Left lung (tissue), 10 donors: ENCODE data around the gene GPR78. TPM values are rescaled to one million over a fixed set of nuclear protein-coding genes. Genes with fewer than 3 reads are reported as not detected.

Source experiments
- ATAC-seq: fragments of 200-7000 bp; cut with Tn5 transposase; one replicate; pipeline ENCODE4 v1.9.1; 2020; ENCODE audit warnings: moderate library complexity
- DNase-seq, 4 donors: peaks; one replicate each; pipeline ENCODE4 v3.0.0-alpha.2; 2013 to 2020
- H3K27ac ChIP-seq, 2 donors: fragments of 200-600 bp; sonication (generic) in 1 of 2; one replicate each; pipeline versions ENCODE4 v1.5.0 to v1.8.0; 2020 to 2021
- H3K27me3 ChIP-seq, 2 donors: fragments of 200-600 bp; sonication (generic) in 1 of 2; one replicate each; pipeline versions ENCODE4 v1.5.0 to v1.8.0; 2020 to 2021
- H3K36me3 ChIP-seq, 2 donors: fragments of 200-600 bp; sonication (generic) in 1 of 2; one replicate each; pipeline versions ENCODE4 v1.5.0 to v1.8.0; 2020 to 2021
- H3K4me1 ChIP-seq, 2 donors: fragments of 200-600 bp; one replicate each; pipeline ENCODE4 v1.8.0; 2021
- H3K4me3 ChIP-seq, 2 donors: fragments of 200-600 bp; sonication (generic) in 1 of 2; one replicate each; pipeline versions ENCODE4 v1.5.0 to v1.8.0; 2020 to 2021; ENCODE audit warnings: mild to moderate bottlenecking in 1 of 2
- H3K9me3 ChIP-seq, 2 donors: fragments of 200-600 bp; sonication (generic) in 1 of 2; one replicate each; pipeline versions ENCODE4 v1.5.0 to v1.8.0; 2020 to 2021
- intact Hi-C, 2 donors: fragments of 100-400 bp; cut with DNase I; formaldehyde crosslinking; loops; one replicate each; pipeline versions ENCODE4 v1.11.2 to v1.14.2; 2022
- polyA plus RNA-seq, 6 donors: library from polyadenylated mRNA; unstranded; fragments of 120-200 nt; gene quantifications; one replicate each; pipeline ENCODE4 v1.2.1, GENCODE V29; 2013; ENCODE audit not compliant: insufficient read length in 6 of 6
- total RNA-seq, 2 donors: library from RNA; stranded (reverse); fragmentation: NEBNext Ultra II Directional; extraction: Animal tissue kit (Norgen Biotek cat#: 25700); gene quantifications; one replicate each; pipeline ENCODE4 v1.2.1, GENCODE V29; 2021
- TF ChIP-seq, protein P1 (sequence below), 2 donors: fragments of 200-600 bp; sonication (generic) in 1 of 2; IDR thresholded peaks; one replicate each; pipeline versions ENCODE4 v1.5.0 to v1.8.0; 2021; ENCODE audit warnings: antibody characterized with exemption in 2 of 2
- donor health status: DM: no; HTN: yes; CAD: no.
- donor health status: DM: no; HTN: no; CAD: no.

The GPR78 gene
- total and polyA plus RNA-seq, 8 donors: 0.07 to 0.67 (median 0.11) TPM

- no peaks in the 10 kb centered on the region for H3K36me3 ChIP-seq
- intact Hi-C loops: loop anchor here in 1 of 2 donors (10.0 kb wide), 1 partner anchor 65 kb away; no protein-coding TSS in a partner anchor
- H3K27me3 ChIP-seq: no peaks in the 10 kb centered on the region
- no peak for DNase-seq
- TF ChIP-seq, protein P1, sequence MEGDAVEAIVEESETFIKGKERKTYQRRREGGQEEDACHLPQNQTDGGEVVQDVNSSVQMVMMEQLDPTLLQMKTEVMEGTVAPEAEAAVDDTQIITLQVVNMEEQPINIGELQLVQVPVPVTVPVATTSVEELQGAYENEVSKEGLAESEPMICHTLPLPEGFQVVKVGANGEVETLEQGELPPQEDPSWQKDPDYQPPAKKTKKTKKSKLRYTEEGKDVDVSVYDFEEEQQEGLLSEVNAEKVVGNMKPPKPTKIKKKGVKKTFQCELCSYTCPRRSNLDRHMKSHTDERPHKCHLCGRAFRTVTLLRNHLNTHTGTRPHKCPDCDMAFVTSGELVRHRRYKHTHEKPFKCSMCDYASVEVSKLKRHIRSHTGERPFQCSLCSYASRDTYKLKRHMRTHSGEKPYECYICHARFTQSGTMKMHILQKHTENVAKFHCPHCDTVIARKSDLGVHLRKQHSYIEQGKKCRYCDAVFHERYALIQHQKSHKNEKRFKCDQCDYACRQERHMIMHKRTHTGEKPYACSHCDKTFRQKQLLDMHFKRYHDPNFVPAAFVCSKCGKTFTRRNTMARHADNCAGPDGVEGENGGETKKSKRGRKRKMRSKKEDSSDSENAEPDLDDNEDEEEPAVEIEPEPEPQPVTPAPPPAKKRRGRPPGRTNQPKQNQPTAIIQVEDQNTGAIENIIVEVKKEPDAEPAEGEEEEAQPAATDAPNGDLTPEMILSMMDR (IDR thresholded peaks at IDR 0.05): no peak
- peaks cover 10 to 22% of the 10 kb centered on the region in 2 donors for H3K4me1 ChIP-seq
- no peak for ATAC-seq
- H3K4me3 ChIP-seq: no peak overlapping the region
- no peak overlapping the region for H3K27ac ChIP-seq
- no peaks in the 10 kb centered on the region for H3K9me3 ChIP-seq
These were observed 40.5 kb upstream of the GPR78 start for GRCh38 chr4:8539661-8540060.

GRCh38 chr4:8540072-8540471 lies 40.1 kb upstream of the GPR78 start:
- Histone ChIP-seq H3K36me3 (no peaks in the 10 kb centered on the region), H3K4me1 (peaks cover 9 to 21% of the 10 kb centered on the region in 2 donors), H3K9me3 (no peaks in the 10 kb centered on the region), H3K27ac (no peak overlapping the region), H3K27me3 (no peaks in the 10 kb centered on the region), H3K4me3 (no peak overlapping the region)
- DNase-seq (peak in 2 of 4 donors; percentile 6 to 61), ATAC-seq (no peak)
- TF ChIP-seq, protein P1 (IDR thresholded peaks at IDR 0.05): no peak
- intact Hi-C loops: loop anchor here in 1 of 2 donors (10.0 kb wide), 1 partner anchor 65 kb away; no protein-coding TSS in a partner anchor

DNA sequence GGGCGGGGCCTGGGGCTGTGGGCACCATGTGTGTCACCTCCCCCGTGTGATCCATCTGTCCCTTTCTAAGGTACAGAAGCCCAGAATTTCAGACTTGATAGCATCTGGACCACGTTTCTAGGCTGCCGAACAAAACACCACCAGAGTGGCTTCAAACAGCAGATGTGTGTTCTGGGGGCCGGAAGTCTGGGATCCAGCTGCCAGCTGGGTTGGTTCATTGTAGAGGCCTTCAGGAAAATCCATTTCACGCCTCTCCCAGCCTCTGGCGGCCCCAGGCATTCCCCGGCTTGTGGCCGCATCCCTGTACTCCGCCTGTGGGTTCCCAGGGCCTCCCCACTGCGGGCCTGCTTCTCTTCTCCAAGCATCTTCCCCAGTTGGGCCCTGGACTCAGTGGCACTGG lies 39.6 kb upstream of the GPR78 start:
- H3K27me3 ChIP-seq: no peaks in the 10 kb centered on the region
- H3K27ac ChIP-seq: no peak overlapping the region
- H3K4me1 ChIP-seq: peaks cover 9 to 21% of the 10 kb centered on the region in 2 donors
- TF ChIP-seq, protein P1 (IDR thresholded peaks at IDR 0.05): no peak
- intact Hi-C loops: loop anchor here in 1 of 2 donors (10.0 kb wide), 1 partner anchor 66 kb away; no protein-coding TSS in a partner anchor
- peak in 2 of 4 donors; percentile 22 to 57 for DNase-seq
- ATAC-seq: no peak
- no peak overlapping the region for H3K4me3 ChIP-seq
- no peaks in the 10 kb centered on the region for H3K9me3 ChIP-seq
- no peaks in the 10 kb centered on the region for H3K36me3 ChIP-seq

DNA sequence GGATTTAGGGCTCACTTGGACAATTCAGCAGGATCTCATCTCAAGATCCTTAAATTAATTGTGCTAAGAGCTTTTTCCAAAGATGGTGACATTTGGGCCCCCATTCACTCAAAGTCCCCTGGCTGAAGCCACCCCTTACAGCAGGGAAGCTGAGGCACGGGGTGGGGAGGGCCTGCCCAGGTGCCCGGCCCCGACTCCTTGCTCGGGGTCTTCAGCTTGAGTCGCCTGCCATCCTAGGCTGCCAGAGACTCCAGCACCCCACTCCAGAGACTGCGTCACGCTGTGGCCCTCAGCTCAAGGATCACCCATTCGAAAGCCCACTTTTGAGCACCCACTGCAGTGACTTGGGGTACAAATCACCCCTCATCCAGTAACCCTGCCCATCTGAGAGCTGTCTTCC lies 39.2 kb upstream of the GPR78 start:
- Histone ChIP-seq H3K27me3 (no peaks in the 10 kb centered on the region), H3K4me1 (peaks cover 9 to 21% of the 10 kb centered on the region in 2 donors), H3K4me3 (no peak overlapping the region), H3K27ac (no peak overlapping the region), H3K36me3 (no peaks in the 10 kb centered on the region), H3K9me3 (no peaks in the 10 kb centered on the region)
- ATAC-seq (no peak), DNase-seq (peak in 2 of 4 donors; percentile 6 to 47)
- TF ChIP-seq, protein P1 (IDR thresholded peaks at IDR 0.05): no peak
- intact Hi-C loops: loop anchor here in 1 of 2 donors (10.0 kb wide), 1 partner anchor 66 kb away; no protein-coding TSS in a partner anchor

GRCh38 chr4:8541981-8542715 lies 38.0 kb upstream of the GPR78 start:
- H3K36me3 ChIP-seq: no peaks in the 10 kb centered on the region
- DNase-seq (peak in 2 of 4 donors; percentile 25 to 54), ATAC-seq (no peak)
- no peaks in the 10 kb centered on the region for H3K9me3 ChIP-seq
- no peak overlapping the region for H3K27ac ChIP-seq
- H3K27me3 ChIP-seq: no peaks in the 10 kb centered on the region
- no peak overlapping the region for H3K4me3 ChIP-seq
- intact Hi-C loops: loop anchor here in 1 of 2 donors (10.0 kb wide), 1 partner anchor 67 kb away; no protein-coding TSS in a partner anchor
- TF ChIP-seq, protein P1 (IDR thresholded peaks at IDR 0.05): no peak
- peaks cover 3 to 11% of the 10 kb centered on the region in 2 donors for H3K4me1 ChIP-seq
